Peyer's patch (tissue), 4 donors: ENCODE results near the gene MYORG. TPM values are rescaled to one million over a fixed set of nuclear protein-coding genes. Genes with fewer than 3 reads are reported as not detected.
"Not testable (repeated sequence)": the region's sequence is repeated elsewhere in the genome, so short reads cannot be mapped to it uniquely, and the experiment has no call there.

Experiments used
- DNase-seq, 3 donors: peaks; one replicate each; pipeline ENCODE4 v3.0.0-alpha.2; 2017 to 2019
- H3K27ac ChIP-seq, 4 donors: fragments of 200-600 bp; sonication (generic); one replicate each; pipeline ENCODE4 v1.5.1; 2016 to 2019
- H3K27me3 ChIP-seq, 2 donors: fragments of 200-600 bp; sonication (generic); one replicate each; pipeline ENCODE4 v1.5.1; 2019
- H3K36me3 ChIP-seq, 3 donors: fragments of 200-600 bp; sonication (generic); one replicate each; pipeline ENCODE4 v1.5.1; 2016 to 2019
- H3K4me1 ChIP-seq, 4 donors: fragments of 200-600 bp; sonication (generic); one replicate each; pipeline ENCODE4 v1.5.1; 2016 to 2019
- H3K4me3 ChIP-seq, 4 donors: fragments of 200-600 bp; sonication (generic); 1 replicate in 3 of 4; 2 replicates in 1 of 4; pipeline ENCODE4 v1.5.1; 2016 to 2019; ENCODE audit warnings: mild to moderate bottlenecking in 1 of 4
- H3K9me3 ChIP-seq, 4 donors: fragments of 200-600 bp; sonication (generic); one replicate each; pipeline ENCODE4 v1.5.1; 2016 to 2019; ENCODE audit warnings: mild to moderate bottlenecking in 1 of 4
- POLR2A ChIP-seq, 2 donors: fragments of 450-650 bp; IDR thresholded peaks; one replicate each; pipeline ENCODE4 v1.5.1; 2017; ENCODE audit warnings: antibody characterized with exemption in 2 of 2, mild to moderate bottlenecking in 2 of 2, moderate library complexity in 2 of 2
- total RNA-seq, 4 donors: library from RNA; depleted of rRNA; stranded (reverse); fragments of >200 nt; gene quantifications; one replicate each; pipeline ENCODE4 v1.1.0, GENCODE V29; 2016
- TF ChIP-seq, protein P1 (sequence below), 6 experiments: fragments of 450-650 bp in 4 of 6; fragments of 200-600 bp in 2 of 6; sonication (generic) in 1 of 6; IDR thresholded peaks; one replicate each; pipeline ENCODE4 v1.5.1; 2017 to 2019; ENCODE audit warnings: antibody characterized with exemption in 6 of 6, mild to moderate bottlenecking in 3 of 6, moderate library complexity in 1 of 6

MYORG gene
- total RNA-seq, 4 donors from 2014 or later, result 7.4 to 97.2 (median 88.3) TPM

DNA sequence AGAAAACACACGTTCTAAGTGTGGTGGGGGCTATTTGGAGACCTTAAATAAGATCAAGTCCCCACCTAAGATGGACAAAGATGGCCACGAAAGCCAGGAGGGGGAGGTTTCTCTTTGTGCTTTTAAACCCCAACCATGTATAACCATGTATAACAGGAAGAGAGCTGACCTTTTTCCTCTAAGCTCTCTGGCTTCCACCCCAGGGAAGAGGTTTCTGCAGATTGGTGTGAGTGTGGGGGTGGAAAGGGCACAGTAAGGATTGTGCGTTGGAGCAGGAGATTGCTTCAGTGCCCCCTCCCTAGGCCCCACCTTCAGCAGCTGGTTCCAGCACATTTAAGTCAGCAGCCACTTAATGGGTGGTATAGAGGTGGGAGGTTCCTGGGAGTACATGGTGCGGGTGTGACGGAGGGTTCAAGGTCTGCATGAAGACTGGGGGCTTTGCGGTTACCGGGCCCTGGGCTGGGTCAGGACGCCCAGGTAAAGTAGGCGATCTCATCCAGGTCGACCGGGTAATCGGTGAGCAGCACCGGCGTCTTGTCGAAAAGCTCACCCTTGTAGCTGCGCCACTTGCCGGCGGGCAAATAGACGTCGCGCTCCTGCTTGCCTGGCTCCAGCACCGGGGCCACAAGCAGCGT, 6.2 kb downstream of the MYORG start:
- Histone ChIP-seq H3K4me1 (peaks cover 0 to 12% (median 0%) of the 10 kb centered on the region in 4 donors), H3K4me3 (no peak overlapping the region), H3K36me3 (peaks cover 0 to 44% (median 0%) of the 10 kb centered on the region in 3 donors), H3K27ac (no peak overlapping the region), H3K9me3 (no peaks in the 10 kb centered on the region), H3K27me3 (no peaks in the 10 kb centered on the region)
- TF ChIP-seq, protein P1, sequence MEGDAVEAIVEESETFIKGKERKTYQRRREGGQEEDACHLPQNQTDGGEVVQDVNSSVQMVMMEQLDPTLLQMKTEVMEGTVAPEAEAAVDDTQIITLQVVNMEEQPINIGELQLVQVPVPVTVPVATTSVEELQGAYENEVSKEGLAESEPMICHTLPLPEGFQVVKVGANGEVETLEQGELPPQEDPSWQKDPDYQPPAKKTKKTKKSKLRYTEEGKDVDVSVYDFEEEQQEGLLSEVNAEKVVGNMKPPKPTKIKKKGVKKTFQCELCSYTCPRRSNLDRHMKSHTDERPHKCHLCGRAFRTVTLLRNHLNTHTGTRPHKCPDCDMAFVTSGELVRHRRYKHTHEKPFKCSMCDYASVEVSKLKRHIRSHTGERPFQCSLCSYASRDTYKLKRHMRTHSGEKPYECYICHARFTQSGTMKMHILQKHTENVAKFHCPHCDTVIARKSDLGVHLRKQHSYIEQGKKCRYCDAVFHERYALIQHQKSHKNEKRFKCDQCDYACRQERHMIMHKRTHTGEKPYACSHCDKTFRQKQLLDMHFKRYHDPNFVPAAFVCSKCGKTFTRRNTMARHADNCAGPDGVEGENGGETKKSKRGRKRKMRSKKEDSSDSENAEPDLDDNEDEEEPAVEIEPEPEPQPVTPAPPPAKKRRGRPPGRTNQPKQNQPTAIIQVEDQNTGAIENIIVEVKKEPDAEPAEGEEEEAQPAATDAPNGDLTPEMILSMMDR (IDR thresholded peaks at IDR 0.05), result no peak
- no peak for TF ChIP-seq POLR2A (IDR thresholded peaks at IDR 0.05)
- no peak for DNase-seq

DNA sequence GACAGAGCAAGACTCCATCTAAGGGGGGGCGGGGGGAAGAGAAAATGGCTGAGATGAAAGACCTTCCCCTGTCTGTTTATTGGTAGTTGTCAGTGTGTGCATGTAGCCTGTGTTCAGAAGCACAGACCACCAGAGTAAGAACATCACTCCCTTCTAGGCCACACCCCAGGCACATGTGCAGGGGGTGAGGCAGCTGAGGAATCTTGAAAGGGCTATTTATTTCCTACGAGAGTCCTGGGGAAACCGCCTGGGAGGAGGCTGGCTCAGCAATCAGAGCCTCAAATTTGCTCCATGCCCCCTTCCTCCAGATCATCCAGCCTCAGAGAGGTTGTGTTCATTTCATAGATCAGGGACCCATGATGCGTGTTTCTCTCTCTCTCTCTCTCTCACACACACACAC, 7.1 kb downstream of the MYORG start:
- H3K27me3 ChIP-seq, result no peaks in the 10 kb centered on the region
- H3K4me1 ChIP-seq, result peaks cover 0 to 12% (median 0%) of the 10 kb centered on the region in 4 donors
- H3K36me3 ChIP-seq, result peaks cover 0 to 44% (median 0%) of the 10 kb centered on the region in 3 donors
- no peaks in the 10 kb centered on the region for H3K9me3 ChIP-seq
- DNase-seq, result no peak
- TF ChIP-seq, protein P1 (IDR thresholded peaks at IDR 0.05), result no peak
- TF ChIP-seq POLR2A (IDR thresholded peaks at IDR 0.05), result no peak
- H3K27ac ChIP-seq, result no peak overlapping the region
- no peak overlapping the region for H3K4me3 ChIP-seq

DNA sequence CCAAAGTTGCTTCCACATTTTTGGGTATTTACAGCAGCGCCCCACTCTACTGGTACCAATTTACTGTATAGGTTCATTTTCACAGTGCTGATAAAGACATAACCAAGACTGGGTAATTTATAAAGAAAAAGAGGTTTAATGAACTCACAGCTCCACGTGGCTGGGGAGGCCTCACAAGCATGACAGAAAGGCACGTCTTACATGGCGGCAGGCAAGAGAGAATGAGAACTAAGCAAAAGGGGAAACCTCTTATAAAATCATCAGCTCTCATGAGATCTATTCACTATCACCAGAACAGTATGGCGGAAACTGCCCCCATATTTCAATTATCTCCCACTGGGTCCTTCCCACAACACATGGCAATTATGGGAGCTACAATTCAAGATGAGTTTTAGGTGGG, 7.9 kb downstream of the MYORG start:
- not testable (repeated sequence) for H3K27me3 ChIP-seq, H3K4me3 ChIP-seq, H3K9me3 ChIP-seq, H3K27ac ChIP-seq, DNase-seq, H3K4me1 ChIP-seq
- H3K36me3 ChIP-seq, result peaks cover 0 to 44% (median 0%) of the 10 kb centered on the region in 3 donors

DNA sequence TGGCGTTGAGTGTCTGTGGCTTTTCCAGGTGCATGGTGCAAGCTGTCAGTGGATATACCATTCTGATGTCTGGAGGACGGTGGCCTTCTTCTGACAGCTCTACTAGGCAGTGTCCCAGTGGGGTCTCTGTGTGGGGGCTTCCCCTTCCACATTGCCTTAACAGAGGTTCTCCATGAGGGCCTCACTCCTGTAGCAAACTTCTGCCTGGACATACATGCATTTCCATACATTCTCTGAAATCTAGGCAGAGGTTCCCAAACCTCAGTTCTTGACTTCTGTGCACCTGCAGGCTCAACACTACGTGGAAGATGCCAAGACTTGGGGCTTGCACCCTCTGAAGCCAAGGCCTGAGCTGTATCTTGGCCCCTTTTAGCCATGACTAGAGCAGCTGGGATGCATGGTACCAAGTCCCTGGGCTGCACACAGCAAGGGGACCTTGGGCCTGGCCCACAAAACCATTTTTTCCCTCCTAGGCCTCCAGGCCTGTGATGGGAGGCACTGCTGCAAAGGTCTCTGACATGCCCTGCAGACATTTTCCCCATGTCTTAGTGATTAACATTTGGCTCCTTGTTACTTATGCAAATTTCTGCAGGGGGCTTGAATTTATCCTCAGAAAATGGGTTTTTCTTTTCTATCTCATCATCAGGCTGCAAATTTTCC, 8.8 kb downstream of the MYORG start:
- DNase-seq, H3K27me3 ChIP-seq, H3K4me3 ChIP-seq, H3K4me1 ChIP-seq, H3K27ac ChIP-seq, H3K9me3 ChIP-seq: not testable (repeated sequence)
- peaks cover 0 to 44% (median 0%) of the 10 kb centered on the region in 3 donors for H3K36me3 ChIP-seq

DNA sequence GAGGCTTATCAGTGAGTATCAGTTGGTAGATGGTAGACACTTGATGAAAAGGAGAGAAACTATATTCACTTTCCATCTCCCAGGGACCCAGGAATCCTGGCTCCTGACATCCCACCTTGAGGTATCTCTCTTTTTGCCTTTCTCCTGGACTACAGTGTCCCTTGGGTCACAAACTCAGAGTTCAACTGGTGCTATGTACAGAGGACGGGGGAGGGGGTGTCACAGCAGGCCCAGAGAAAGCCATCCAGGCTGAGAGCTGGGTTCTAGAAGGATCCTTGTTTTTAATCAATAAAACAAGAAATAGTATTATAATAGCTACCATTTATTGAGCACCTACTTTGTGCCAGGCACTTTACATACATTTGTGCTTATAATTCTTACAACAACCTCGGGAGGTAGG, 10.3 kb downstream of the MYORG start:
- Histone ChIP-seq H3K27me3 (no peaks in the 10 kb centered on the region), H3K36me3 (peaks cover 0 to 31% (median 0%) of the 10 kb centered on the region in 3 donors), H3K4me1 (no peaks in the 10 kb centered on the region), H3K9me3 (no peaks in the 10 kb centered on the region), H3K27ac (no peak overlapping the region), H3K4me3 (no peak overlapping the region)
- TF ChIP-seq POLR2A (IDR thresholded peaks at IDR 0.05), result no peak
- TF ChIP-seq, protein P1 (IDR thresholded peaks at IDR 0.05), result no peak
- no peak for DNase-seq

DNA sequence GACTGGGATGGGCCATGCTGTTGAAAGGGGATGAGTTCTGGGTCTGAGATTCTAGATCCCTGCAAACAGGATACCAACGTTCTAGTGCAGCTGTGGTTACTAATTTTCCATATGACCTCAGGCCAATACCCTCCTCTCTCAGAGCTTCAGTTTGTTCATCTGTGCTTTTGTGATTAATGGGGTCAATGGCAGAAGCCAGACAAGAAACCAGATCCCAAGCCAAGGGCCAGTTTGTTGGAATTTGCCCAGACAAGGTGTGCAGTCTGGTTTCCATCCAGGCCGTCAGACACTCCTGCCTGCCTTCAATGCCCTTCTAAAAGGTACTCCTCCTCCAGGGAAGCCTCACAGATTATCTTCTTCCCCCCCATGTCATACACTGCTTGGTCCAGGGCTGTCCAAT, 11.4 kb downstream of the MYORG start:
- Histone ChIP-seq H3K4me1 (no peaks in the 10 kb centered on the region), H3K27ac (no peak overlapping the region), H3K4me3 (no peak overlapping the region), H3K36me3 (peaks cover 0 to 20% (median 0%) of the 10 kb centered on the region in 3 donors), H3K27me3 (no peaks in the 10 kb centered on the region), H3K9me3 (no peaks in the 10 kb centered on the region)
- no peak for TF ChIP-seq POLR2A (IDR thresholded peaks at IDR 0.05)
- TF ChIP-seq, protein P1 (IDR thresholded peaks at IDR 0.05), result no peak
- DNase-seq, result no peak
